ENCODE data around the gene C7.

Gene C7

DNA sequence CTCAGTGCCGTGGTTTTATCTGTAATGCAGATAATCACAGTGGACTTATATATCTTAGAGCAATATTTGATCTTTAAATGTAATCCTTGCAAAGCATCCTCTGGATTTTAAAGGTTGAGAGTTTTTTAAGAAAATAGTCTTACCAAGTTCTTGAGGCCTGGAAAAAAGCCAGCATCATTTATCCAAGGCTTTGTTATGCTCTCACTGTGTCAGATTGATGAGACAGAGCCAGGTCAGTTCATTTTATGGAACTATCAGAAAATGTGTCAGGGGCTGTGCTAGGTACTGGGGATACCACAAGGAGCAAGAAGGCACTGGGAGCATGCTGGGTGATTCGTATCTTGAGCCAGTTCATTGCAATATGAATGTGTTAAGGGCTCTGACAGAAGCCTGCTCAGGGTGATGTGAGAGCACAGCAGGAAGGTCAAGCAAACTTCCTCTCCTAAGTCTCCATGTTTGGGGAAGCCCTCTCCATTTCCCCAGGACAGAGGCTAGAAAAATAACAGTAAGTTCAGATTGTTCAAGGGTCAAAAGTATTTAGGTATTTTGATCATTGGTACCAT lies 19.7 kb downstream of the C7 start:
- DNase-seq = no peak

DNA sequence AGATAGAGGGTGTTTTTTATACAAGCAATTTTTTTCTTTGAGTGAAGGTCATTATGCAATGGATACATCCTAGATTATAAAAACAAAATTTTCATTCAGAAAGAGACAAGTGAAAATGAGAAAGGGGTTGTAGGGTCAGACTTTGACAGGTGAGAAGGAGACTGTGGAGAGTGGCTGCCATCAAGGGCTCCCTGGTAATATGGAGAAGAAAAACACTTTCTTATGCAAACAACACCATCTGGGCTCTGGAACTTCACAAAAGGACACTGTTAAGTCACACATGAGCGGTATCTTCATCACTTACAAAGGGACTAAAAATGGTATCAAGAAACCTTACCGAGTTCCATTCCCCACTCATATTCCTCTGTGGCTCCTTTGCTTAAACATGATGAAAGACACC lies 23.5 kb downstream of the C7 start:
- no peak for DNase-seq

DNA sequence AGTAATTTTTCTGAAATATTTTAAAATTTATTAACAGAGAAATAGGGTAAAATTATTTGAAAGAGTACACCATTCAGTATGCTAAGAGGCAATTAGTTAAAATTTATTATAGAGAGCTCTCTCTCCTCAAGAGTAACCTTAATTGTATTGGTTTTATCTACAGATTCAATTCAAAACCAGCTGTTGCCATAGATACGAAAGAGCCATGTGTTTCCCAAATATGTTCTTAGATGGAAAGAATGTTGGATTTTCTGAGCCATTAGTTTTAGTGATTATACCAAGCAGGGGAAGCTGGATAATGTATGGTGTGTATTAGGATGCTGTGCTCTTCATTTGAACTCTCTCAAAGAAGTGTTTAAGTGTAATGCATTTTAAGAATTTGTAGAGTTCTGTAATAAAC lies 27.8 kb downstream of the C7 start:
- no peak for DNase-seq

DNA sequence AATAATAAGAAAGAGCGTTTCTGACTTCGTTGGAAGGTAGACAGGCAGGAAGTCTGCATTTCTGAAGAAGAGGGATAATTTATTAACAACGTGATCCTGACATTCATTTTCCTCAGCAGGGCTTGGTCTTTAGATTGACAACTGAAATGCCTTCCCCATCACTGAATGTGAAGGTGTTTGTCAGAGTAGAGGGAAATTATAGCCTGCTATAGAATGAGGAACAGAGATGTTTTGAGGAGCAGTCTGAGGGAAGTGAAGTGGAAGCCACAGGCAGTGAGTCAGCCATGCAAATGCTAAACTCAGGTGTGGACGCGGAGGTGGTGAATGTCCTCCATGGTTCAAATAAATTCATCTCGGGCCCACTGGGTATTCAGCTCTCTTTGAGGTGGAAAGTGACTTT lies 30.5 kb downstream of the C7 start:
- DNase-seq = no peak

DNA sequence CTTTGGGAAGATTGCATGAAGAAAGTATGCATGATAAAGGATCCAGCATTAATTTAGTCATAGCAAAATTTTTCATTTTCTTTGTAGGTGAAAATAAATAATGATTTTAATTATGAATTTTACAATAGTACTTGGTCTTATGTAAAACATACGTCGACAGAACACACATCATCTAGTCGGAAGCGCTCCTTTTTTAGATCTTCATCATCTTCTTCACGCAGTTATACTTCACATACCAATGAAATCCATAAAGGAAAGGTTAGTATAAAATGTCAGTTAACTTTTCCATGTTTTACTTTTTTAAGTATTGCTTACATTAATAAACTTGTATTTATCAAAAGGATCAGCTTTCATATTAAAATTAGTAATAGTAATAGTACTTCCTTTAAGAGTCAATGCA lies 35.8 kb downstream of the C7 start:
- no peak for DNase-seq

DNA sequence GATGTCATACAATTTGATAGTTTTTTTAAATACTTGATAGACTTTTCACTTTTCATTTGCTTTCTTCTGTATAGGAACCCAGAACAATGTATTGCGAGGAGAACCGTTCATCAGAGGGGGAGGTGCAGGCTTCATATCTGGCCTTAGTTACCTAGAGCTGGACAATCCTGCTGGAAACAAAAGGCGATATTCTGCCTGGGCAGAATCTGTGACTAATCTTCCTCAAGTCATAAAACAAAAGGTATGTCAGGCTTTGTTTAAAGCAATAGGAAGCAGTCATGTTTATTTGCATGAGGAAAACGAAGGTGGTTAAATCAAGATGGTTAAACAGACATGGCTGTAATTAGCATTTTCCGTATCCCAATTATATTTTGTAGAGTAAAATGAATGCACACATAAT lies 46.0 kb downstream of the C7 start:
- DNase-seq = no peak

DNA sequence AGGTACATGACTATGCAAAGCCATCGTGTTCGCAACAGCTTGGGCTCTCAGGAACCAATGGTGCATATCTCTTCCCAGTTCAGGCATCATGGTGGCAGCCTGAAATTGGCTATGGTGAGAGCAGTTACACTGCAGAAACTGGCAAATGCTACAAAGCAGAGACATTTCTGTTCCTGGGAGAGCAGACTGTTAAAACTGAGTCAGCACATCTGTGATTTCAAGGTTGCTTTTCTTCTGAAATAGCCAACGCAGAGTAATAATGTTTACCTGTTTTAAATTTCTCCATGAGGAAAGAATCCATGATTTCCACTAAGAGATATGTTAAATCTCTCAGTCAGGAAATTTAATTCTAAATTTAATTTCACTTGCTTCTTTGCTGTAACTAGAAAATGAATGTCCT lies 47.8 kb downstream of the C7 start:
- no peak for DNase-seq

DNA sequence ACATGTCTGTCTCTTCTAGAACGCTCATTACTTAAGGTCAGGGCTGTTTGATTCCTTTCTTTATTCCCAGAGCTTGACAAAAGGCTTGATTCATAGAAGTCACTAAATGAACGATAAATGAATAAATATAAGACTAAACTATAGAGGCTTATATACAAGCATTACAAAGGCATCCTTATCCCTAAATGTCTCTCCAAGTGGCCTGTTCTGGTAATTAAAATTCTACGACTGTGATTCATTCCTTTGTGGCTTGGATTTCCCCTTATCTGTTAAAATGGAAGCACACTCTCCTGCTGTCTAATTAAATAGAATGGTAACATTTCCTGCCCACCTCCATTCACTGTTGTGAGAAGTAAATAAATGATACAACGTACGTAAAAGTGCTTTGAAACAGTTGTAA lies 49.5 kb downstream of the C7 start:
- no peak for DNase-seq

DNA sequence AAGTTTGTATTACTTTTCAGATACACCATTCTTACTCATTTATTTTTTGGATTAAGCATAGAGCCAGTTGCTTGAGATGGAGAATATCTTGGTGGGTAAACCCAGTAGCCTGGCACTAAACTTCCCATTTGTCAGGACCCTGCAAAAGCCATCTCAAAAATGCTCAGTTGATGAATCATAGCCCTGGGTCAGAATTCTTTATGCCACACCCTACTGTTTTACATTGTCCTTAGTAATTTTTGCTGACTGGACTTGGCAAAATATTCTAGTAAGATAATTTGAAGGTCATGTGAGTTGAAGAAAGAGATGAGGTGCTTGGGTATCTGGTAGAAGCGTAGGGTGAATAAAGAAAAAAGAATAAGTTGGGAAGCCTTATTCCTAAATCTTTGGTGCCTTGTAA lies 50.7 kb downstream of the C7 start:
- no peak for DNase-seq

DNA sequence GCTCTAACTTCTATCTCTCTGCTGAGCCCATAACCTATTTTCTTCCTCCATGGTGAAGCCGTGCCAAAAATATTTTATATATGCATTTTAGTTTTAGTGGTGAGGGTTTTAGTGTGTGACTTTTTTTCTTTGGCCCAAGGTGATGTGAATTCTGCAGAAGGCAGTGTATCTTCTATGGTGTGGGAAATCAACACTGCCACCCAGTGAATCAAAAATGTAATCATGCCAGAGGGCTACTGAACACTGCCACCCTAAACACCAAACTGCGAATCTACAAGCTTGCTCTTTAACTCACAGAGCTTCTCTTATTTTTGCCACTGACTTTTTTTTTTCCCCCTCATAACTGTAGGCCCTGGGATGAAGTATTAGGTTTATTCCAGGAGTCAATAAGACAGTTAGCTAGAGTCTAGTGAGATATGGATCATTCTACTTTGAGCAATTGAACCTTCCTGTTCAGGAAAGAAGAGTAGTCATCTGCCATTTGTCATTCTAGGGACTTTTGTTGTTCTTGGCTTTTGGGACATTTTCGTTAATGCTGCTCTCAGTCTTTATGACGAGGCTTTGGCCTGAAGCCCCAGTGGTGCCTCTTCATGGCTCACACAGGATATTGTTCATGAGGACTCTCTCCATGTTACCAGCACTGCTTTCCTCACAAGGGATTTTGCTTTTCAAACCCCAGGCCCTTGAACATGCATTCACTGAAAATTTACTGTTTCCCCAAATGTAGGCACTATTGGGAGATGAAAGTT lies 53.1 kb downstream of the C7 start:
- no peak for DNase-seq

DNA sequence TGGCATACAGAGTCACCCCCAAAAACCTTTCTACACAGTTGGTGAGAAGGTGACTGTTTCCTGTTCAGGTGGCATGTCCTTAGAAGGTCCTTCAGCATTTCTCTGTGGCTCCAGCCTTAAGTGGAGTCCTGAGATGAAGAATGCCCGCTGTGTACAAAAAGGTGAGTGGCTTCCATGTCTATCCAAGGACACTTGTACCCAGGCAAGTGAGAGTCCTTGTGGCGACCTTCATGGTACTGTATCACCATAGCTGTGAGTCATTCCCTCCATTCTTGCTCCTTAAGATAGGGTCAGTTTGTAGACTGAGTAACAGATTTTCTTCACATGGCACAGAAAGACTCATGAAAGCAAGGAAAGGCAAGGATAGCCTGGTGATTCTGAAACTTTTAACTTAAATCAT lies 63.1 kb downstream of the C7 start:
- no peak for DNase-seq

DNA sequence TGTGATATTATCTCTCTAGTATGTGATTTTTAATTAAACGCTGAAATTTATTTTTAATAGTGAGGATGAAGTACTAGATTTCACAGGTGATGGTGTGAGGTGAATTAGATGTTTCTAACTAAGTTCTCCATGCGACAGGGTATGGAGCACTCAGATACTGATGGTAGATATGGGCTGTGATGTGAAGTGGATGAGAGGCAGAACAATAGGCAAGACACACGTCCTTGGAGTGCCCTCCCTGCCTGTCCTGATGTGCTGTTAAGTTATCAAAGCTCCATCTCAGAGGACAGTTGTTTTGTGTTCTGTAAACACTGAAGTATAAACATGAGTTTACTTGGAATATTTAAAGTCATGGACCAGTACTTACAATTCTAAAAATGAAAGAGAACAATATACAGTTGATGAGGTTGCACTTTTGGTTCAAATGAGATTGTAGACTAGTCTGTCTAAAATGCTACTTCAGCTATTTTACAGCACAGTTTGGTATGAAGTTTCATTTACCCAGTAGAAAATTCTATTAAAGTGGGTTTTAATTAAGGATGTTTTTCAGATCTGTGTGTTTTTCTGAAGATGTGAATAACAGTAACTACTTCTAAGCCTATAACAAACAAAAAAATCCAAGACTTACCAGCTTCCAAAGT lies 64.2 kb downstream of the C7 start:
- DNase-seq = no peak

DNA sequence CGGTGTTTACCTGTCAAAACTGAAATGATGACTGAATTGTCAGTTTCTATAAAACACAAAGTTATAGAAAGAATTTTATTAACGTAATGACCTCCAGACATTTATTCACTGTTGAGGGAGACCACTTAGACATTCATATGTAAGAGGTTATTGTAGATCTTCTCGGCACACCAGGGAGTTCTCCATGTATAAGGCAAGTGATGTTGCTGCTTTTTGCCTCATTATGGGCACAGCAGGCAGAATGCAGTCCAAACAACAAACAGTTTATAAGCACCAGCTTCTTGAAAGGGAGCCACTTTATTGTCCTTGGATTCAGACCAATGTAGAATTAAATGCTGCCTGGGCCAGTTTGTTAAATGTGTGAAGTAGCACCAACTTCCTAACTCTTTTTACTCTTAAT lies 66.7 kb downstream of the C7 start:
- no peak for DNase-seq

DNA sequence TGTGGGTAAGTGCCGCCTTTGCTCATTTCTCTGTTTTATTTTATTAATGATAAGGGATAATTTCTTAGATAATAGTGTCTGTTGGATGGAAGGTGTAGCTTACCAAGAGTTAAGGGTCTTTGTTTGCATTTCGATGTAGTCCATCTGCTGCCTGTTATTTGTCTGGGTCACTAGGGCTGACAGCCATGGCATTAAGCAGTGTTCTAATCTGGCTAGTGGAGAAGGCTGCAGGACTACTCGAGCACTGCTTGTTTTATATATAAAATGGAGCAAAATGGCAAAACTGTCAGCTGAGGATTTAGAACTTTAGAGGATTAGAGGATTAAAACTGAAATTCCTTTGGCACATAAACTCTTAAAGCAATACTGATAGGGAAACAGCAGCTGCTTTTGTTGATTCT lies 67.5 kb downstream of the C7 start:
- no peak for DNase-seq

DNA sequence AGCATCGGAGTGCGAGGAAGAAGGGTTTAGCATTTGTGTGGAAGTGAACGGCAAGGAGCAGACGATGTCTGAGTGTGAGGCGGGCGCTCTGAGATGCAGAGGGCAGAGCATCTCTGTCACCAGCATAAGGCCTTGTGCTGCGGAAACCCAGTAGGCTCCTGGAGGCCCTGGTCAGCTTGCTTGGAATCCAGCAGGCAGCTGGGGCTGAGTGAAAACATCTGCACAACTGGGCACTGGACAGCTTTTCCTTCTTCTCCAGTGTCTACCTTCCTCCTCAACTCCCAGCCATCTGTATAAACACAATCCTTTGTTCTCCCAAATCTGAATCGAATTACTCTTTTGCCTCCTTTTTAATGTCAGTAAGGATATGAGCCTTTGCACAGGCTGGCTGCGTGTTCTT lies 72.1 kb downstream of the C7 start:
- DNase-seq = no peak

DNA sequence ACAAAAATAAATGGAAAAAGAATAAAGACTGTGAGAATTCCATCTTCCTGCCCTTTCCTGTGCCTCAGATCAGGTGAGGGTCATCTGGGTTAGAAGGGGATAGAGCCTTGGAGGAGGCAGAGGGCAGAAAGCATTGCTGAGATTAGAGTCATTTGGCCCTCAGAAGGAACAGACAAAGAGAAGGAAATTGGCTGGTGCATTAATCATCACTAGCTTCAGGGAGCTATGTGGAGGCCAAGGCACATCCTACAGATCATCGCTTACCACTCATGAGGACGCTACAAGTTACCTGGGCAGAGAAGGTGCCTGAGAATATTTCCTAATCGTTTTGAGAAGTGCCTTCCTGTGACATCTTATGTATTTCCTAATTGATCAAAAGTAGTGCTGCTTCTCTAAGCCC lies 74.5 kb downstream of the C7 start:
- no peak for DNase-seq

DNA sequence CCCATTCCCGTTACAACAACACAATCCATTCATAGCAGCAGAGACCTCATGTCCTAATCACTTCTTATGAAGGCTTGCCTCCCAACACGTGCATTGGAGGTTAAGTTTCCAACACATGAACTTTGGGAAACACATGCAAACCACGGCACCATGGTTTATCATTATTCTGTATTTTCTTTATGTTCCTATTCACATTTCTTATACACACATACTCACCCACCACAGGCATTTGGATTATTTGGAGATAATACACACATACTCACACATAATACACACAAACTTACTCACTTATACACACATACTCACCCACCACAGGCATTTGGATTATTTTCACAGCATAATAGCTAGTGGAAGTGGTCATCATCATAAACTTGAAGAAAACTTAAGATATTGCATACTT lies 75.6 kb downstream of the C7 start:
- DNase-seq = no peak

DNA sequence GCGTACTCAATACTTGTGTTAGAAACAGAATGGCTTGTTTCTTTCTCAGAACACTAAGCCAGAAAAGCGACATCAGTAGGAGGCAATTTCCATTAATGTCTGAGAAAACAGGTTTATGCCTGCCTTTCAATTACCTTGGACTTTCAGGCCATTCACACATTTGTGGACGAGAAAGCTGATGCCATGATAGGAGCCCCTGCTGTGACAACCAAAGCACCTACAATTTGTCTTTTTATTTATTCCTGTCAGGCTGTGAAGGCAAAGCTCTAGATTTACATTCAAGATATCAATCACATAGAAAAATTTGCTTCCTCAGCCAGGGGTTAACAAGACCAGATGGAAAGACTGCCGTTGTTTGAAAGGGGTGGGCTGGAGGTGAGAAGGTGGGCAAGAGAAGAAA lies 76.2 kb downstream of the C7 start:
- DNase-seq = no peak

DNA sequence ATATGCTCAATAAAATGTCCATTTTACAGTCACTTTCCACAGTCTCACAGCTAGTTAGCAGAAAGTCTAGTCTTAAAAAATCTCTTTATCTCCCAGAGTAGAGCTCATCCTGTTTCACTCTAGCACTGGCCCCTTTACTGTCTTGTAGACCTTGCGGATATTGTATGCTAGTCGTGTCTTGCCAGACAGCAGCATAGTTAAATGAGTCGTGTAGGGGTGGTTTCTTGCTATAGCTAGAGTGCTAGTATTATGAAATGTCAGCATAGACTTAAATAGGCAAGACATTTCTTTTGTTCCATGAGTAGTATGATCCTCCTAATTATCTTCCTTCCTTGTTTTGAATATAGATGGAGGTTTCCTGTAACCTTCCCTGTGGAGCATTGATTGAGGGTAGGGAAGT lies 77.4 kb downstream of the C7 start:
- DNase-seq = no peak

DNA sequence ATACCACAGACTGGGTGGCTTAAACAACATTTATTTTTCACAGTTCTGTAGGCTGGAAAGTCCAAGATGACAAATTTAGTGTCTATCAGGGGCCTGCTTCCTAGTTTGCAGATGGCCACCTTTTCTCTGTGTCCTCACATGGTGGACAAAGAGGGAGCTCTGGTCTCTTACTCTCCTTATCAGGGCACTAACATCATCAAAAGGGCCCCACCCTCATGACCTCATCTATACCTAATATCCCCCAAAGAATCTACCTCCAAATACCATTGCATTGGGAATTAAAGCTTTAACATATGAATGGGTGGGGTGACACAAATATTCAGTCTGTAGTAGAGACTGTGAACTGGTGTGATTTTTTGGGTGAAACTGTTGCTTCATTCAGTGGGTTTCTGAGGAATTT lies 78.1 kb downstream of the C7 start:
- DNase-seq = no peak

DNA sequence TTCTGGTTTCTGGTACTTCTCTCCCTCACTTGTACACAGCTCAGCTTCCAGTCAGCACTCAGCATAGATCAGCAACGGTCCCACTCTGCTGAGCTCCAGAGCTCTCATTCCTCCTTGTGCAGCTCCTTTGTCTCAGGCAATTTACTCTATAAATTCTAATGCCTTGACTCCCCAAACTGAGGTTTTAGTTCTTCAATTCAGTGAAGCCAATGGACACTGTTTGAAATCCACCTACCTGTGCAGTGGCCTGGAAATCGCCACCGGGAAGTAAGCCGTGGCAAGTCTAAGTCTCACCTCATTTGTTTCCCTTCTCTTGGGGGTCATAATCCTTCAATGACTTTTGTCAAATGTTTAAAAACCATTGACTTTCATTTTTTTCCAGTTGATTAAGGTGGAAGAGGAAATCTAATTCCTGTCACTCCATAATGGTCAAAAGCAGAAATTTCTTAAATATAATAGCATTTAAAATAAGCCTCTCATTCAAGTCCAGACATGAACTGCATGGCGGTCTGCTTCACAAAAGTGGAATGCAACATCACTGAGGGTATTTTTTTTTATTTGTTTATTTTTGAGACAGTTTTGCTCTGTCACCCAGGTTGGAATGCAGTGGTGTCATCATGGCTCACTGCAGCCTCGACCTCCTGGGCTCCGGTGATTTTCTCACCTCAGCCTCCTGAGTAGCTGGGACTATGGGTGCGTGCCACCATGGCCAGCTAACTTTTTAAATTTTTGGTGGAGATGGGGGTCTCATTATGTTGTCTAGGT lies 79.6 kb downstream of the C7 start:
- DNase-seq = no peak

DNA sequence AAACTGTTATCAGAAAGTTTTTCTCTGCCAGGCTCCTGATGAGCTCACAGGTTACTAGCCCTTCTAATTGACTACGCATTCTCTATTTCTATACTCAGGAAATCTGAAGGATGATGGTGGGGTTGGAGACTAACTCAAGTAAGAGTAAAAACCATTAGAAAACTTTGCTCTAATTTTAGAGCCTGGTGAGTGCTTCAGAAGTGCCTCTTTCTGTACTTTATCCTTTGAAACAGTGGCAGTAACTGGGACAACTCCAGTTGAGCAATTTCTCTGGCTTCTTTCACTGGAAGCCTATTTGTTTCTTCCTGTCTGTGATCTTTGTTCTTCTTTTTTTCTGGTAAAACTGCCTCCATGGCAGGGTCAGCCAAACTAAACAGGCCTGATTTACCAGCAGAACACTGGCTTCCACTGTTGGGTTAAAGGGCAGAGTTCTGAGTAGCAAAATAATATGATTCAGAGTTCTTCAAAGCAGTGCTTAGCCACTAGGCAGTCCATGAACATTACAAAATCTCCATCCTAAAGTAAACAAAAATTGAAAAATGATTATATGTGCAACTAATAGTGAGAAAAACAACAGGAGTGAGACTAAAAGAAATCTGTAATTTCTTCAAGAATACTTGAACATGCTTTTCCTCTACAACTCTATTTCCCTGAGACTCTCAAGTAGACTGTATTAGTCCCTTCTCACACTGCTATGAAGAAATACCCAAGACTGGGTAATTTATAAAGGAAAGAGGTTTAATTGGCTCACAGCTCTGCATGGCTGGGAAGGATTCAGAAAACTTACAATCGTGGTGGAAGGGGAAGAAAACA lies 82.1 kb downstream of the C7 start:
- peak in 1 of 2 donors; percentile 29 for DNase-seq

DNA sequence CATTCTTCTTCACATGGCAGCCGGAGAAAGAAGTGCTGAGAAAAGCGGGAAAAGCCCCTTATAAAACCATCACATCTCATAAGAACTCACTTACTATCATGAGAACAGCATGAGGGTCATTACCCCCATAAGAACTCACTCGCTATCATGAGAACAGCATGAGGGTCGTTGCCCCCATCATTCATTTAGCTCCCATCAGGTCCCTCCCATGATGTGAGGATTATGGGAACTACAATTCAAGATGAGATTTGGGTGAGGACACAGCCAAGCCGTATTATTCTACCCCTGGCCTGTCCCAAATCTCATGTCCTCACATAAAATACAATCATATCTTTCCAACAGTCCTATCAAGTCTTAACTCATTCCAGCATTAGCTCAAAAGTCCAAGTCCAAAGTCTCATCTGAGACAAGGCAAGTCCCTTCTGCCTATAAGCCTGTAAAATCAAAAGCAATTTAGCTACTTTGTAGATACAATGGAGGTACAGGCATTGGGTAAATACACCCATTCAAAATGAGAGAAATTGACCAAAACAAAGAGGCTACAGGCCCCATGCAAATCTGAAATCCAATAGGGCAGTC lies 82.8 kb downstream of the C7 start:
- no peak for DNase-seq
